DND-41 (cell line): Measurements from ENCODE around the gene DENND1A.

Source experiments
- ATAC-seq: fragments of 200-7000 bp; cut with Tn5 transposase; 3 replicates; pipeline ENCODE4 v1.9.1; 2021; ENCODE audit warnings: low read depth; ENCODE audit not compliant: insufficient read depth
- DNase-seq: peaks from one replicate; pipeline ENCODE4 v3.0.0-alpha.2; 2020
- H2AFZ ChIP-seq: 2 replicates; pipeline ENCODE4 v1.6.0; 2012; ENCODE audit warnings: low read depth, low read length
- H3K27ac ChIP-seq: 2 replicates; pipeline ENCODE4 v1.5.1; 2012; ENCODE audit warnings: low read length, inconsistent platforms
- H3K27me3 ChIP-seq: fragments of 200-600 bp; sonication (generic); 2 replicates; pipeline ENCODE4 v1.6.0; 2012; ENCODE audit warnings: low read length, mild to moderate bottlenecking, inconsistent platforms; ENCODE audit not compliant: insufficient read depth, poor library complexity
- H3K36me3 ChIP-seq: 2 replicates; pipeline ENCODE4 v1.5.1; 2012; ENCODE audit warnings: low read length, inconsistent platforms; ENCODE audit not compliant: insufficient read depth
- H3K4me1 ChIP-seq: 2 replicates; pipeline ENCODE4 v1.5.1; 2012; ENCODE audit warnings: mild to moderate bottlenecking, low read length; ENCODE audit not compliant: insufficient read depth
- H3K4me2 ChIP-seq: 2 replicates; pipeline ENCODE4 v1.6.0; 2012; ENCODE audit warnings: mild to moderate bottlenecking, moderate library complexity, low read length, inconsistent platforms; ENCODE audit not compliant: insufficient read depth
- H3K4me3 ChIP-seq, 2 experiments: fragments of 200-600 bp in 1 of 2; shearing (Covaris generic) in 1 of 2; 2 replicates each; pipeline ENCODE4 v1.5.1; 2012 to 2016; ENCODE audit warnings: inconsistent platforms in 2 of 2, low read length in 2 of 2, mild to moderate bottlenecking in 2 of 2, low read depth in 1 of 2, moderate library complexity in 1 of 2
- H3K79me2 ChIP-seq: 2 replicates; pipeline ENCODE4 v1.6.0; 2012; ENCODE audit warnings: low read length, inconsistent platforms; ENCODE audit not compliant: insufficient read depth
- H3K9ac ChIP-seq: 2 replicates; pipeline ENCODE4 v1.6.0; 2012; ENCODE audit warnings: low read depth, mild to moderate bottlenecking, inconsistent platforms, low read length, moderate library complexity
- H3K9me3 ChIP-seq: 2 replicates; pipeline ENCODE4 v1.5.1; 2012; ENCODE audit warnings: low read length, moderate library complexity, mild to moderate bottlenecking, inconsistent platforms; ENCODE audit not compliant: insufficient read depth, severe bottlenecking
- H4K20me1 ChIP-seq: 2 replicates; pipeline ENCODE4 v1.6.0; 2012; ENCODE audit warnings: low read length; ENCODE audit not compliant: insufficient read depth
- EZH2 ChIP-seq: IDR thresholded peaks from 3 replicates; pipeline ENCODE4 v1.6.1; 2012; ENCODE audit warnings: borderline replicate concordance, low read depth, mild to moderate bottlenecking, moderate library complexity, low read length, inconsistent platforms; ENCODE audit not compliant: severe bottlenecking
- TF ChIP-seq, protein P1 (sequence below): IDR thresholded peaks from 2 replicates; pipeline ENCODE4 v1.5.1; 2012; ENCODE audit warnings: borderline replicate concordance, low read length, moderate library complexity, mild to moderate bottlenecking; ENCODE audit not compliant: poor library complexity, severe bottlenecking; ENCODE audit errors: extremely low read depth

The DENND1A gene

DNA sequence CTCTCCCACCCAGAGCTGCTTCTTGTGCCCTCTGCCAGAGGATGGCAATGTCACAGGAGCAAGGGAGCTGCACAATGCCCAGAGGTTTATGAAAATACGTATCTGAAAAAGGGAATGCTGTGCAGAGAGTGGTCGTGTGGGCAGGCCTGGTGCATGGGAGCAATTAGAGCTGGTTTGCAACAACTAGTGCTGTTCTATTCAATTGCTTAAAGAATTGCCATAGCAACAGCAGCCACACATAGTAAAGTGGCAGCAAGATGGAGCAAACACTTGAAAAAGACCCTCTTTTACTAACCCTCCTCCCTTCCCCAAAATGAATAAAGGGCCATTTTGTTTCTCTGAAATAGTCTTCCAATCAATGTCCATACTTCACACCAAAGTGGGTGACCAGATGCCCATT lies 407.7 kb downstream of the DENND1A start:
- no peaks in the 10 kb centered on the region for H3K4me1 ChIP-seq
- no peak for DNase-seq
- no peak overlapping the region for H3K27ac ChIP-seq
- H4K20me1 ChIP-seq, result no peaks in the 10 kb centered on the region
- no peak overlapping the region for H3K4me3 ChIP-seq
- TF ChIP-seq, protein P1, sequence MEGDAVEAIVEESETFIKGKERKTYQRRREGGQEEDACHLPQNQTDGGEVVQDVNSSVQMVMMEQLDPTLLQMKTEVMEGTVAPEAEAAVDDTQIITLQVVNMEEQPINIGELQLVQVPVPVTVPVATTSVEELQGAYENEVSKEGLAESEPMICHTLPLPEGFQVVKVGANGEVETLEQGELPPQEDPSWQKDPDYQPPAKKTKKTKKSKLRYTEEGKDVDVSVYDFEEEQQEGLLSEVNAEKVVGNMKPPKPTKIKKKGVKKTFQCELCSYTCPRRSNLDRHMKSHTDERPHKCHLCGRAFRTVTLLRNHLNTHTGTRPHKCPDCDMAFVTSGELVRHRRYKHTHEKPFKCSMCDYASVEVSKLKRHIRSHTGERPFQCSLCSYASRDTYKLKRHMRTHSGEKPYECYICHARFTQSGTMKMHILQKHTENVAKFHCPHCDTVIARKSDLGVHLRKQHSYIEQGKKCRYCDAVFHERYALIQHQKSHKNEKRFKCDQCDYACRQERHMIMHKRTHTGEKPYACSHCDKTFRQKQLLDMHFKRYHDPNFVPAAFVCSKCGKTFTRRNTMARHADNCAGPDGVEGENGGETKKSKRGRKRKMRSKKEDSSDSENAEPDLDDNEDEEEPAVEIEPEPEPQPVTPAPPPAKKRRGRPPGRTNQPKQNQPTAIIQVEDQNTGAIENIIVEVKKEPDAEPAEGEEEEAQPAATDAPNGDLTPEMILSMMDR, result no peak
- no peak for TF ChIP-seq EZH2
- H3K4me2 ChIP-seq, result no peak overlapping the region
- no peaks in the 10 kb centered on the region for H3K79me2 ChIP-seq
- no peaks in the 10 kb centered on the region for H3K9me3 ChIP-seq
- H3K27me3 ChIP-seq, result no peaks in the 10 kb centered on the region
- no peak for ATAC-seq
- H2AFZ ChIP-seq, result no peak overlapping the region
- no peaks in the 10 kb centered on the region for H3K36me3 ChIP-seq
- no peak overlapping the region for H3K9ac ChIP-seq

DNA sequence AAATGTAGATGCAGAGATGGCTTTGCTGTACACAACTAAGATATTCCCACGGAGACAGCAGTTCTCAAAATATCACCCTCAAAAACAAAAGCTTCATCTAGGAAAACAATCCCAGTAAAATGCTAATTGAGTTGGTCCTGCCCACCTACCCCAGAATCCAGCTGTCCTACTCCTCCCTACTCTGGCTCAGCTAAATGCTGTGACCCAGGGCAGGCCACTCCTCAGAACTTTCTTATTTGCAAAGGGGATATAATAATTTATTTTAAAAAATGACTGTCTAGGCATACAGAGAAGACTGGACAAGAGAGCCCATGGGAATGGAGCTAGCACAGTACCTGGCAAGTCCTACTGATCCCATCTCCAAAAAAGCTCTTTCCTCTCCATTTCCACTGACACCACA lies 411.6 kb downstream of the DENND1A start:
- no peak overlapping the region for H3K4me3 ChIP-seq
- H3K4me2 ChIP-seq, result no peak overlapping the region
- no peak for ATAC-seq
- H3K4me1 ChIP-seq, result no peaks in the 10 kb centered on the region
- H3K79me2 ChIP-seq, result no peaks in the 10 kb centered on the region
- no peak overlapping the region for H2AFZ ChIP-seq
- H3K27ac ChIP-seq, result no peak overlapping the region
- no peaks in the 10 kb centered on the region for H3K36me3 ChIP-seq
- no peaks in the 10 kb centered on the region for H3K27me3 ChIP-seq
- no peak for DNase-seq
- no peaks in the 10 kb centered on the region for H3K9me3 ChIP-seq
- no peak overlapping the region for H3K9ac ChIP-seq
- no peaks in the 10 kb centered on the region for H4K20me1 ChIP-seq
- TF ChIP-seq EZH2, result no peak
- TF ChIP-seq, protein P1, result no peak

DNA sequence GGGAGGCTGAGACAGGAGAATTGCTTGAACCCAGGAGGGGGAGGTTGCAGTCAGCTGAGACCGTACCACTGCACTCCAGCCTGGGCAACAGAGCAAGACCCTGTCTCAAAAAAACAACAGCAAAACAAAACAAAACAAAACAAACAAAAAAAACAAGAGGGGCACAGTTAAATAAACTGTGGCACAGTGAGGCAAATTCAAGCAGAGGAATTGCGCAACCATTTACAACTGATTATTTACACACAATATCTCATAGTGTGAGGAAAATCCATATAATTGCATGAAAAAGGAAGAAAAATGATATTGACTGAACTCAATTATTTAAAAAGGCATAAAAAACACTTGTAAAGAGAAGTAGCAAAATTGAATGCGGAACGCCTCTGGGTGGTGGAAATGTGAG lies 412.4 kb downstream of the DENND1A start:
- no peak overlapping the region for H3K4me2 ChIP-seq
- no peaks in the 10 kb centered on the region for H3K36me3 ChIP-seq
- no peak overlapping the region for H3K9ac ChIP-seq
- H3K9me3 ChIP-seq, result no peaks in the 10 kb centered on the region
- no peaks in the 10 kb centered on the region for H4K20me1 ChIP-seq
- H3K27ac ChIP-seq, result no peak overlapping the region
- no peaks in the 10 kb centered on the region for H3K79me2 ChIP-seq
- TF ChIP-seq, protein P1, result no peak
- TF ChIP-seq EZH2, result no peak
- ATAC-seq (no peak), DNase-seq (no peak)
- no peak overlapping the region for H3K4me3 ChIP-seq
- no peak overlapping the region for H2AFZ ChIP-seq
- no peaks in the 10 kb centered on the region for H3K27me3 ChIP-seq
- H3K4me1 ChIP-seq, result no peaks in the 10 kb centered on the region

DNA sequence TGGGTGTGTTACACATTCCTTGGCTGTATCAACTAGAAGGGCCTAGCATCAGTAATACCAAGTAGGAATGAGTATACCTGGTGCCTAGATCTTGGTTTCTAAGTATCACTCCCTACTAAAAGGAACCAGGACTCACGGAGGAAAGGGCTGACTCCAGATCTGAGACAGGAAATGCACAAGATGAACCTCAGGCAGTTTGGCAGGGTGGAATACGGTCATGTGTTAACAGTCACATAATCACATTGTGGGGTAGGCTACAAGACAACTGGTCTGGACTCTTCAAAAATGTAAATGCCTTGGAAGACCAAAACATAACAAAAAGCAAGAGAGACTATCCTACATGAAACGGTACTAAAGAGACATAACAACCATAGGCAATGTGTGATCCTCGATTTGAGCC lies 415.2 kb downstream of the DENND1A start:
- no peak overlapping the region for H3K4me3 ChIP-seq
- H3K4me2 ChIP-seq, result no peak overlapping the region
- H3K9ac ChIP-seq, result no peak overlapping the region
- H3K79me2 ChIP-seq, result no peaks in the 10 kb centered on the region
- DNase-seq (no peak), ATAC-seq (no peak)
- no peaks in the 10 kb centered on the region for H3K36me3 ChIP-seq
- no peaks in the 10 kb centered on the region for H3K9me3 ChIP-seq
- H3K27me3 ChIP-seq, result no peaks in the 10 kb centered on the region
- H2AFZ ChIP-seq, result no peak overlapping the region
- no peaks in the 10 kb centered on the region for H3K4me1 ChIP-seq
- TF ChIP-seq, protein P1, result no peak
- TF ChIP-seq EZH2, result no peak
- no peak overlapping the region for H3K27ac ChIP-seq
- H4K20me1 ChIP-seq, result no peaks in the 10 kb centered on the region
